Panc1 (cell line): Measurements from ENCODE around the gene TMEM132C. TPM values are rescaled to one million over a fixed set of nuclear protein-coding genes. Genes with fewer than 3 reads are reported as not detected.

Experiments
- ATAC-seq: fragments of 200-7000 bp; cut with Tn5 transposase; 2 replicates; pipeline ENCODE4 v1.9.1; 2020; ENCODE audit warnings: mild to moderate bottlenecking, moderate library complexity
- BruUV-seq: library from RNA; stranded (reverse); fragments of 400-500 nt; replicated peaks from 2 replicates; lab custom pipeline; 2021; lab: Mats Ljungman, UMichigan
- CTCF ChIA-PET: fragments of 300-600 bp; sonication (Branson Sonifier 250); formaldehyde crosslinking; loops from one replicate; lab custom pipeline; 2022; ENCODE audit warnings: antibody characterized with exemption; lab: Charles Lee
- POLR2A ChIA-PET: fragments of 300-600 bp; sonication (Branson Sonifier 250); formaldehyde crosslinking; loops from one replicate; lab custom pipeline; 2022; ENCODE audit warnings: antibody characterized with exemption; lab: Charles Lee
- DNase-seq: peaks from one replicate; pipeline ENCODE4 v3.0.0-alpha.2; 2010; ENCODE audit warnings: low read depth, low spot score
- H3K27ac ChIP-seq: 2 replicates; pipeline ENCODE4 v1.5.1; 2011; ENCODE audit warnings: mild to moderate bottlenecking, low read length, inconsistent platforms
- H3K27me3 ChIP-seq: fragments of 200-500 bp; sonication (Bioruptor generic); 2 replicates; pipeline ENCODE4 v1.6.0; 2014; ENCODE audit warnings: low read length, inconsistent platforms; ENCODE audit not compliant: control insufficient read depth, insufficient read depth
- H3K36me3 ChIP-seq: fragments of 200-500 bp; sonication (Bioruptor generic); 2 replicates; pipeline ENCODE4 v1.5.1; 2014; ENCODE audit warnings: inconsistent platforms, mild to moderate bottlenecking, low read length, moderate library complexity; ENCODE audit not compliant: control insufficient read depth, insufficient read depth
- H3K4me1 ChIP-seq: 2 replicates; pipeline ENCODE4 v1.5.1; 2011; ENCODE audit warnings: inconsistent platforms, mild to moderate bottlenecking, low read length, moderate library complexity; ENCODE audit not compliant: control insufficient read depth, insufficient read depth
- H3K4me3 ChIP-seq, 2 experiments: 2 replicates each; pipeline ENCODE4 v1.5.1; 2011 to 2012; ENCODE audit warnings: low read depth in 2 of 2, low read length in 2 of 2, mild to moderate bottlenecking in 2 of 2, inconsistent platforms in 1 of 2, moderate library complexity in 1 of 2
- H3K9me3 ChIP-seq: fragments of 200-500 bp; sonication (Bioruptor generic); 2 replicates; pipeline ENCODE4 v1.5.1; 2014; ENCODE audit warnings: low read depth, mild to moderate bottlenecking, inconsistent platforms, low read length, moderate library complexity; ENCODE audit not compliant: control insufficient read depth, insufficient read depth
- CTCF ChIP-seq: fragments of 450-650 bp; IDR thresholded peaks from 2 replicates; pipeline ENCODE4 v1.5.1; 2017; ENCODE audit warnings: mild to moderate bottlenecking
- POLR2AphosphoS5 ChIP-seq: IDR thresholded peaks from 2 replicates; pipeline ENCODE4 v1.6.1; 2012; ENCODE audit warnings: mild to moderate bottlenecking, low read depth, low read length, moderate library complexity
- SIN3A ChIP-seq: IDR thresholded peaks from 2 replicates; pipeline ENCODE4 v1.6.1; 2012; ENCODE audit warnings: low read depth, mild to moderate bottlenecking, low read length, moderate library complexity, borderline replicate concordance; ENCODE audit not compliant: insufficient read depth
- TCF7L2 ChIP-seq: IDR thresholded peaks from 2 replicates; pipeline ENCODE4 v1.6.1; 2011; ENCODE audit warnings: mild to moderate bottlenecking, low read depth, low read length, inconsistent platforms
- in situ Hi-C: cut with HindIII; loops from 2 replicates; pipeline ENCODE4 v1.10.0; 2016; ENCODE audit warnings: low sequenced_read_pairs, low pct_unique_long_range_greater_than_20kb
- intact Hi-C: fragments of 100-400 bp; cut with micrococcal nuclease; formaldehyde crosslinking; loops from one replicate; pipeline ENCODE4 v1.10.0; 2022; ENCODE audit not compliant: unreplicated experiment
- total RNA-seq: library from RNA; stranded (reverse); gene quantifications from one replicate; pipeline ENCODE4 v1.2.1, GENCODE V29; 2021; ENCODE audit not compliant: unreplicated experiment
- TF ChIP-seq, protein P1 (sequence below), 2 experiments: IDR thresholded peaks; 2 replicates each; pipeline ENCODE4 v1.6.1; 2011 to 2012; ENCODE audit warnings: low read depth in 2 of 2, control low read depth in 1 of 2, low read length in 1 of 2, mild to moderate bottlenecking in 1 of 2, moderate library complexity in 1 of 2; ENCODE audit not compliant: insufficient read depth in 1 of 2

TMEM132C gene
- total RNA-seq, 1 experiment from 2014 or later = not detected

DNA sequence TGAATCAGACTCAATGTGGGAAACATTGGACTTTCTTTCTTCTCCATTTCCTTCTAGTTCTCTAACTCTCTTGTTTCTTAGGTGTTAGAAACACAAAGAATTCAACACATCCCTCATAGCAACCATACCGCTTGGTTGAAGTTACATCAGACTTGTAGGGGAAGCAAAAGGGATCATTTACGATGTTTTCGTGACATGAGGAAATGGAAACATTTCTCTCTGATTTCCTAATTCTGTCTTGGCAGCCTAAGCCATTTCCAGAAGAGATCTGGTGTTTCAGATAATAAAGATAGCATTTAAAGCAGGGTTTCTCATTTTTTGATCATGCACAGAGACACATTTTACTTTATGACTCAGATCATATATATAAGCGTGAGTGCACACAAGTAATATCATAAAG lies 202.0 kb downstream of the TMEM132C start:
- in situ Hi-C loops (no loop called here), intact Hi-C loops (no loop called here)
- Histone ChIP-seq H3K36me3 (no peaks in the 10 kb centered on the region), H3K4me3 (no peak overlapping the region), H3K4me1 (no peaks in the 10 kb centered on the region), H3K27ac (no peak overlapping the region), H3K27me3 (no peaks in the 10 kb centered on the region), H3K9me3 (no peaks in the 10 kb centered on the region)
- ChIA-PET CTCF (no interaction called here), POLR2A (no interaction called here)
- DNase-seq = no peak
- TF ChIP-seq, protein P1, sequence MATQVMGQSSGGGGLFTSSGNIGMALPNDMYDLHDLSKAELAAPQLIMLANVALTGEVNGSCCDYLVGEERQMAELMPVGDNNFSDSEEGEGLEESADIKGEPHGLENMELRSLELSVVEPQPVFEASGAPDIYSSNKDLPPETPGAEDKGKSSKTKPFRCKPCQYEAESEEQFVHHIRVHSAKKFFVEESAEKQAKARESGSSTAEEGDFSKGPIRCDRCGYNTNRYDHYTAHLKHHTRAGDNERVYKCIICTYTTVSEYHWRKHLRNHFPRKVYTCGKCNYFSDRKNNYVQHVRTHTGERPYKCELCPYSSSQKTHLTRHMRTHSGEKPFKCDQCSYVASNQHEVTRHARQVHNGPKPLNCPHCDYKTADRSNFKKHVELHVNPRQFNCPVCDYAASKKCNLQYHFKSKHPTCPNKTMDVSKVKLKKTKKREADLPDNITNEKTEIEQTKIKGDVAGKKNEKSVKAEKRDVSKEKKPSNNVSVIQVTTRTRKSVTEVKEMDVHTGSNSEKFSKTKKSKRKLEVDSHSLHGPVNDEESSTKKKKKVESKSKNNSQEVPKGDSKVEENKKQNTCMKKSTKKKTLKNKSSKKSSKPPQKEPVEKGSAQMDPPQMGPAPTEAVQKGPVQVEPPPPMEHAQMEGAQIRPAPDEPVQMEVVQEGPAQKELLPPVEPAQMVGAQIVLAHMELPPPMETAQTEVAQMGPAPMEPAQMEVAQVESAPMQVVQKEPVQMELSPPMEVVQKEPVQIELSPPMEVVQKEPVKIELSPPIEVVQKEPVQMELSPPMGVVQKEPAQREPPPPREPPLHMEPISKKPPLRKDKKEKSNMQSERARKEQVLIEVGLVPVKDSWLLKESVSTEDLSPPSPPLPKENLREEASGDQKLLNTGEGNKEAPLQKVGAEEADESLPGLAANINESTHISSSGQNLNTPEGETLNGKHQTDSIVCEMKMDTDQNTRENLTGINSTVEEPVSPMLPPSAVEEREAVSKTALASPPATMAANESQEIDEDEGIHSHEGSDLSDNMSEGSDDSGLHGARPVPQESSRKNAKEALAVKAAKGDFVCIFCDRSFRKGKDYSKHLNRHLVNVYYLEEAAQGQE (IDR thresholded peaks at IDR 0.05; ENCODE audit: insufficient read depth in 1 of 2, low read depth in 2 of 2, low read length in 1 of 2) = no peak
- no peak for TF ChIP-seq POLR2AphosphoS5
- TF ChIP-seq CTCF = no peak
- no peak for TF ChIP-seq SIN3A
- no peak for TF ChIP-seq TCF7L2
- ATAC-seq = no peak
- BruUV-seq = no TSS peak

DNA sequence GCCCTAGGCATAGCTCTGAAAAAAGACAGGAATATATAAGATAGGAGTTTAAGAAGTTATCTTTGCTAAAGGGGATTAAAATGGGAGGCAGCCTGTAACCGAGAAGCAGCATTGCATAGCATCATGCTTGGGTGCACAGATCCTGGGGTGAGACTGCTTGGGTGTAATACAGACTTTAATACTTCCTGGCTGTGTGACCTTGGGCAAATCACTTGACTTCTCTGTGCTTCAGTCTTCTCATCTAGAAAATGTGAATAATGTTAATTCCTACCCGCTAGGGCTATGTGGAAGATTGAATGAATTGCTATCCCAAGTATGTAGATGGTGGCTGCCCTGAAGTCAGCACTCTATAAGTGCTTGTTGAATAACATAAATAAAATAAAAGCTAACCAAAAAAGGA lies 204.5 kb downstream of the TMEM132C start:
- Histone ChIP-seq H3K27ac (no peak overlapping the region), H3K4me3 (no peak overlapping the region), H3K9me3 (no peaks in the 10 kb centered on the region), H3K36me3 (no peaks in the 10 kb centered on the region), H3K27me3 (no peaks in the 10 kb centered on the region), H3K4me1 (no peaks in the 10 kb centered on the region)
- no TSS peak for BruUV-seq
- in situ Hi-C loops = no loop called here
- DNase-seq (no peak), ATAC-seq (no peak)
- intact Hi-C loops = no loop called here
- TF ChIP-seq SIN3A (no peak), TCF7L2 (no peak), CTCF (no peak), POLR2AphosphoS5 (no peak)
- TF ChIP-seq, protein P1 (IDR thresholded peaks at IDR 0.05; ENCODE audit: insufficient read depth in 1 of 2, low read depth in 2 of 2, low read length in 1 of 2) = no peak
- ChIA-PET CTCF (no interaction called here), POLR2A (no interaction called here)
